A673 (cell line): ENCODE results near the gene GUK1.

Experiments
- EZH2 ChIP-seq: fragments of 200-600 bp; sonication (generic); IDR thresholded peaks from 2 replicates; pipeline ENCODE4 v1.6.1; 2017; ENCODE audit warnings: borderline replicate concordance, low read depth, mild to moderate bottlenecking, mixed read lengths, antibody characterized with exemption, low read length; ENCODE audit not compliant: poor library complexity, severe bottlenecking
- TF ChIP-seq, protein P1 (sequence below): fragments of 300-800, 200-600 bp; sonication (generic); conservative IDR thresholded peaks from 2 replicates; pipeline ENCODE4 v1.5.1; 2017; ENCODE audit warnings: low read depth, mild to moderate bottlenecking, antibody characterized with exemption, low read length, moderate library complexity, mixed read lengths

DNA sequence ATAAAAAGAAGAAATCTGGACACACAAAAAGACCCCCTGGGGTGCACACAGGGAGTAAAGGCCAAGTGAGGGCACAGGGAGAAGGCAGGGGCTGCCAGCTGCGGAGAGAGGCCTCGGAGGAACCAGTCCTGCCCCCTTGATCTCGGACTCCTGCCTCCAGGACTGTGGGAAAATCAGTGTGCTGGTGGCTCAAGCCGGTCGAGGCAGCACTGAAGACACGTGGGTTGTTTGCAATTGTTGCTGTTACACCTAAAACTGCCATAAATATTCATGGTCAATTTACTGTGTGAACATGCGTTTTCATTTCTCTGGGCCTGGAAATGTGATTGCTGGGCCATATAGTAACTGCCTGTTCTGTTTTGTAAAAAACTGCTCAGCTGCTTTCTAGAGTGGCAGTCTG, 44.1 kb downstream of the GUK1 start:
- no peak for TF ChIP-seq EZH2
- TF ChIP-seq, protein P1, sequence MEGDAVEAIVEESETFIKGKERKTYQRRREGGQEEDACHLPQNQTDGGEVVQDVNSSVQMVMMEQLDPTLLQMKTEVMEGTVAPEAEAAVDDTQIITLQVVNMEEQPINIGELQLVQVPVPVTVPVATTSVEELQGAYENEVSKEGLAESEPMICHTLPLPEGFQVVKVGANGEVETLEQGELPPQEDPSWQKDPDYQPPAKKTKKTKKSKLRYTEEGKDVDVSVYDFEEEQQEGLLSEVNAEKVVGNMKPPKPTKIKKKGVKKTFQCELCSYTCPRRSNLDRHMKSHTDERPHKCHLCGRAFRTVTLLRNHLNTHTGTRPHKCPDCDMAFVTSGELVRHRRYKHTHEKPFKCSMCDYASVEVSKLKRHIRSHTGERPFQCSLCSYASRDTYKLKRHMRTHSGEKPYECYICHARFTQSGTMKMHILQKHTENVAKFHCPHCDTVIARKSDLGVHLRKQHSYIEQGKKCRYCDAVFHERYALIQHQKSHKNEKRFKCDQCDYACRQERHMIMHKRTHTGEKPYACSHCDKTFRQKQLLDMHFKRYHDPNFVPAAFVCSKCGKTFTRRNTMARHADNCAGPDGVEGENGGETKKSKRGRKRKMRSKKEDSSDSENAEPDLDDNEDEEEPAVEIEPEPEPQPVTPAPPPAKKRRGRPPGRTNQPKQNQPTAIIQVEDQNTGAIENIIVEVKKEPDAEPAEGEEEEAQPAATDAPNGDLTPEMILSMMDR, result no peak
